Right lobe of liver (tissue), 6 donors: ENCODE measurements around the gene MACROD2. TPM values are rescaled to one million over a fixed set of nuclear protein-coding genes. Genes with fewer than 3 reads are reported as not detected.

Experiments
- ATAC-seq, 4 donors: fragments of 200-7000 bp; cut with Tn5 transposase; one replicate each; pipeline ENCODE4 v1.9.1; 2020; ENCODE audit warnings: mild to moderate bottlenecking in 4 of 4, moderate library complexity in 4 of 4
- DNase-seq, 3 donors: peaks; one replicate each; pipeline ENCODE4 v3.0.0-alpha.2; 2020
- H3K27ac ChIP-seq, 3 donors: fragments of 200-600 bp; one replicate each; pipeline ENCODE4 v1.8.0; 2022
- H3K27me3 ChIP-seq, 2 donors: fragments of 200-600 bp; one replicate each; pipeline ENCODE4 v1.8.0; 2022
- H3K36me3 ChIP-seq, 4 donors: fragments of 200-600 bp; sonication (generic) in 1 of 4; one replicate each; pipeline versions ENCODE4 v1.5.1 to v1.8.0; 2017 to 2022; ENCODE audit warnings: control low read depth in 1 of 4
- H3K4me1 ChIP-seq, 4 donors: fragments of 200-600 bp; sonication (generic) in 1 of 4; one replicate each; pipeline versions ENCODE4 v1.5.1 to v1.8.0; 2017 to 2022; ENCODE audit warnings: control low read depth in 1 of 4
- H3K4me3 ChIP-seq, 3 donors: fragments of 200-600 bp; one replicate each; pipeline ENCODE4 v1.8.0; 2022
- H3K9me3 ChIP-seq, 4 donors: fragments of 200-600 bp; sonication (generic) in 1 of 4; one replicate each; pipeline versions ENCODE4 v1.5.1 to v1.8.0; 2017 to 2022; ENCODE audit warnings: control low read depth in 1 of 4
- POLR2A ChIP-seq: fragments of 450-650 bp; IDR thresholded peaks from one replicate; pipeline ENCODE4 v1.6.1; 2017; ENCODE audit warnings: antibody characterized with exemption, mild to moderate bottlenecking
- WGBS: methylation state at CpG from one replicate; pipeline ENCODE4 v1.1.6; 2018; ENCODE audit warnings: low coverage, low lambda C conversion rate; ENCODE audit not compliant: insufficient coverage; ENCODE audit errors: missing lambda C conversion rate; 5-methylcytosine and 5-hydroxymethylcytosine counted together
- intact Hi-C, 2 donors: fragments of 100-400 bp; cut with DNase I; formaldehyde crosslinking; loops; one replicate each; pipeline versions ENCODE4 v1.11.2 to v1.14.1; 2022
- total RNA-seq, 6 experiments: library from RNA; depleted of rRNA in 2 of 6; stranded (reverse); fragments of >200 nt in 2 of 6; fragmentation: NEBNext Ultra II Directional in 3 of 6; extraction: Animal tissue kit (Norgen Biotek cat#: 25700) in 3 of 6; gene quantifications; one replicate each; pipeline versions ENCODE4 v1.1.0 to v1.2.4, GENCODE V29; 2016 to 2023
- TF ChIP-seq, protein P1 (sequence below), 4 donors: fragments of 200-600 bp in 3 of 4; fragments of 450-650 bp in 1 of 4; IDR thresholded peaks; one replicate each; pipeline versions ENCODE4 v1.5.1 to v1.8.0; 2016 to 2022; ENCODE audit warnings: antibody characterized with exemption in 4 of 4, mild to moderate bottlenecking in 2 of 4
- donor health status: DM: no; HTN: yes; CAD: no.
- donor health status: DM: no; HTN: no; CAD: no.
- donor health status: DM: no; HTN: no; CAD: no.
- donor health status: DM: no; HTN: yes; CAD: no.
- donor health status: DM: no; HTN: yes; CAD: no.

The MACROD2 gene
- total RNA-seq, 6 experiments from 2014 or later: 1.2 to 5.5 (median 3.3) TPM

- H3K4me1 ChIP-seq: no peaks in the 10 kb centered on the region
- DNase-seq: no peak
- no peak for ATAC-seq
- intact Hi-C loops: no loop called here
- TF ChIP-seq POLR2A: no peak
- TF ChIP-seq, protein P1, sequence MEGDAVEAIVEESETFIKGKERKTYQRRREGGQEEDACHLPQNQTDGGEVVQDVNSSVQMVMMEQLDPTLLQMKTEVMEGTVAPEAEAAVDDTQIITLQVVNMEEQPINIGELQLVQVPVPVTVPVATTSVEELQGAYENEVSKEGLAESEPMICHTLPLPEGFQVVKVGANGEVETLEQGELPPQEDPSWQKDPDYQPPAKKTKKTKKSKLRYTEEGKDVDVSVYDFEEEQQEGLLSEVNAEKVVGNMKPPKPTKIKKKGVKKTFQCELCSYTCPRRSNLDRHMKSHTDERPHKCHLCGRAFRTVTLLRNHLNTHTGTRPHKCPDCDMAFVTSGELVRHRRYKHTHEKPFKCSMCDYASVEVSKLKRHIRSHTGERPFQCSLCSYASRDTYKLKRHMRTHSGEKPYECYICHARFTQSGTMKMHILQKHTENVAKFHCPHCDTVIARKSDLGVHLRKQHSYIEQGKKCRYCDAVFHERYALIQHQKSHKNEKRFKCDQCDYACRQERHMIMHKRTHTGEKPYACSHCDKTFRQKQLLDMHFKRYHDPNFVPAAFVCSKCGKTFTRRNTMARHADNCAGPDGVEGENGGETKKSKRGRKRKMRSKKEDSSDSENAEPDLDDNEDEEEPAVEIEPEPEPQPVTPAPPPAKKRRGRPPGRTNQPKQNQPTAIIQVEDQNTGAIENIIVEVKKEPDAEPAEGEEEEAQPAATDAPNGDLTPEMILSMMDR (IDR thresholded peaks at IDR 0.05): no peak
- H3K27ac ChIP-seq: no peak overlapping the region
- no peaks in the 10 kb centered on the region for H3K36me3 ChIP-seq
- H3K27me3 ChIP-seq: no peaks in the 10 kb centered on the region
- H3K4me3 ChIP-seq: no peak overlapping the region
- H3K9me3 ChIP-seq: no peaks in the 10 kb centered on the region
- WGBS: 100% methylated on average over 1 of the region's 1 CpG
Observed at GRCh38 chr20:14816471-14816870, 821.2 kb downstream of the MACROD2 start.

DNA sequence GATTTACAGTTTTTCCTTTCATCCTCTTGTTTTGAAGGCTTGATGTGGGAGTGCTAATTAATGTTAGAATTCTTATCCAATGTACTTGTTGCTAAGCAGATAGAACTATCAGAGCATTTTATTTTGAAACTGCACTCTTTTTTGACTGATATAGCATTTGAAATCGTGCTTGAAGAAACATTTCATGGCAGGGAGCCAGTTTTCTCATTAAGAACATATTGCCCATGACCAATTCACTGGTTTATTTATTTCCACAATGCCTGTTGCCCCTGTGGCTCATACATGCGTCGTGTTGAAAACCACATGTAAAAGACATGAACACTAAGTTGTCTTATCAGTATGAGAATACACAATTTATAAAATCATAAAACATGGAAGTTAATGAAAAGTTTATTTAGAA is 821.8 kb downstream of the MACROD2 start:
- ATAC-seq (no peak), DNase-seq (no peak)
- Histone ChIP-seq H3K27ac (no peak overlapping the region), H3K9me3 (no peaks in the 10 kb centered on the region), H3K27me3 (no peaks in the 10 kb centered on the region), H3K36me3 (no peaks in the 10 kb centered on the region), H3K4me3 (no peak overlapping the region), H3K4me1 (no peaks in the 10 kb centered on the region)
- WGBS: 67% methylated on average over 3 of the region's 3 CpGs
- intact Hi-C loops: no loop called here
- no peak for TF ChIP-seq POLR2A
- TF ChIP-seq, protein P1 (IDR thresholded peaks at IDR 0.05): no peak

DNA sequence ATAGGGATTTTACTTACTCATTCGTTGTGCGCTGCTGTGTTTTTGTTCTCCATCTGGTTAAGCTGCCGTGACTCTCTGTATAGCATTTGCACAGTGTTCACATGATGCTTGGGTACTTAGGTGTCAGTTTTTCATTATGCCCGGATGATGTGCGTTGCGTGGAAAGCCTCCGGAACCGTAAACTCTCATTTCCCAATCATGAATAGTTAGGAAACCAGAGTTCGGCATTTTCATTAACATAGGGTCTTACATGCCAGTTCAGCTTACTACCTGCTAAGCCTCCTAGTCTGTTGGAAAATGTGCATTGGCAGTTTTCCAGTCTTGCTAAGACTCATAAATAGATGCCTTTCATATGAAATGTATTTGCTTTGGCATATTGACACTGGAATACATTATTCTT is 825.5 kb downstream of the MACROD2 start:
- intact Hi-C loops: no loop called here
- WGBS: 87% methylated on average over 9 of the region's 9 CpGs
- no peaks in the 10 kb centered on the region for H3K27me3 ChIP-seq

GRCh38 chr20:14821251-14821650 is 825.9 kb downstream of the MACROD2 start:
- no peak for TF ChIP-seq POLR2A
- TF ChIP-seq, protein P1 (IDR thresholded peaks at IDR 0.05): no peak
- DNase-seq (no peak), ATAC-seq (no peak)
- no peaks in the 10 kb centered on the region for H3K36me3 ChIP-seq
- no peaks in the 10 kb centered on the region for H3K27me3 ChIP-seq
- WGBS: 66% methylated on average over 3 of the region's 3 CpGs
- intact Hi-C loops: no loop called here
- no peaks in the 10 kb centered on the region for H3K9me3 ChIP-seq
- no peak overlapping the region for H3K27ac ChIP-seq
- H3K4me3 ChIP-seq: no peak overlapping the region
- no peaks in the 10 kb centered on the region for H3K4me1 ChIP-seq

More for the DNA sequence above, 825.5 kb downstream of the MACROD2 start:
- Histone ChIP-seq H3K27ac (no peak overlapping the region), H3K9me3 (no peaks in the 10 kb centered on the region), H3K36me3 (no peaks in the 10 kb centered on the region), H3K4me3 (no peak overlapping the region), H3K4me1 (no peaks in the 10 kb centered on the region)
- DNase-seq (no peak), ATAC-seq (no peak)
- no peak for TF ChIP-seq POLR2A
- TF ChIP-seq, protein P1 (IDR thresholded peaks at IDR 0.05): no peak

- Histone ChIP-seq H3K4me1 (no peaks in the 10 kb centered on the region), H3K4me3 (no peak overlapping the region), H3K27me3 (no peaks in the 10 kb centered on the region), H3K27ac (no peak overlapping the region), H3K36me3 (no peaks in the 10 kb centered on the region), H3K9me3 (no peaks in the 10 kb centered on the region)
- TF ChIP-seq, protein P1 (IDR thresholded peaks at IDR 0.05): no peak
- no peak for TF ChIP-seq POLR2A
- no peak for ATAC-seq
- intact Hi-C loops: no loop called here
- 71% methylated on average over 4 of the region's 4 CpGs for WGBS
- no peak for DNase-seq
Observed at GRCh38 chr20:14824996-14825395, 829.7 kb downstream of the MACROD2 start.
